ENCODE results near the gene UBE2G2. TPM values are rescaled to one million over a fixed set of nuclear protein-coding genes. Genes with fewer than 3 reads are reported as not detected.

UBE2G2 gene
- total and polyA plus RNA-seq, 4 donors, result 27.4 to 83.5 (median 40.9) TPM

DNA sequence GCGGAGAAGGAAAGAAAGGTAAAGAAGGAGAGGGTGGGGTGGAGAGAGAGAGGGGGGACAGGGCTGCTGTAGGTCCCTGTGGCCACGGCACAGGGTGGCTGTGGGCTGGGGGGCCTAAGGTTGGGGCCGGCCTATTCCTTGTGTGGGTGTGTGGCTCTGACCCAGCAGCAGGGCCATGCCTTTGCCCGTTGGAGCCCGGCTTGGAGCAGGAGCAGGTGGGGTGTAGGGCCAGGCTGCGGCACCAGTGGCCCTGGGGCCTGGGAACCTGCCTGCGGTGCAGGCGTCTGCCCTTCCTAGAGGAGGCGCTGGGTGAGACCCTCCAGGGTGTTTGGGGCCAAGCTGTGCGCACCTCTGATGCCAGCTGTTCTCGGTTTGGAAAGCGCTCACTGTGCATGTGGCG is 35.9 kb upstream of the UBE2G2 start:
- WGBS, result 94% methylated on average over 13 of the region's 13 CpGs
- no peak overlapping the region for H3K4me3 ChIP-seq (ENCODE audit: low read depth in 1 of 3, low read length in 3 of 3)
- no peak for DNase-seq (ENCODE audit: low spot score)
- TF ChIP-seq TAF1 (conservative IDR thresholded peaks at IDR 0.05) (no peak), JUND (IDR thresholded peaks at IDR 0.05) (no peak), HNF4G (IDR thresholded peaks at IDR 0.05) (no peak), NR2F2 (IDR thresholded peaks at IDR 0.05) (no peak), FOXA1 (IDR thresholded peaks at IDR 0.05) (no peak), HNF4A (conservative IDR thresholded peaks at IDR 0.05) (no peak), SP1 (IDR thresholded peaks at IDR 0.05) (no peak), GABPA (IDR thresholded peaks at IDR 0.05 in 1 of 2, conservative IDR thresholded peaks at IDR 0.05 in 1 of 2) (no peak), RAD21 (IDR thresholded peaks at IDR 0.05) (no peak), YY1 (IDR thresholded peaks at IDR 0.05) (no peak), RXRA (IDR thresholded peaks at IDR 0.05) (no peak), EGR1 (IDR thresholded peaks at IDR 0.05; ENCODE audit: low read depth in 2 of 2) (no peak), FOXA2 (IDR thresholded peaks at IDR 0.05) (no peak)
- TF ChIP-seq, protein P1, sequence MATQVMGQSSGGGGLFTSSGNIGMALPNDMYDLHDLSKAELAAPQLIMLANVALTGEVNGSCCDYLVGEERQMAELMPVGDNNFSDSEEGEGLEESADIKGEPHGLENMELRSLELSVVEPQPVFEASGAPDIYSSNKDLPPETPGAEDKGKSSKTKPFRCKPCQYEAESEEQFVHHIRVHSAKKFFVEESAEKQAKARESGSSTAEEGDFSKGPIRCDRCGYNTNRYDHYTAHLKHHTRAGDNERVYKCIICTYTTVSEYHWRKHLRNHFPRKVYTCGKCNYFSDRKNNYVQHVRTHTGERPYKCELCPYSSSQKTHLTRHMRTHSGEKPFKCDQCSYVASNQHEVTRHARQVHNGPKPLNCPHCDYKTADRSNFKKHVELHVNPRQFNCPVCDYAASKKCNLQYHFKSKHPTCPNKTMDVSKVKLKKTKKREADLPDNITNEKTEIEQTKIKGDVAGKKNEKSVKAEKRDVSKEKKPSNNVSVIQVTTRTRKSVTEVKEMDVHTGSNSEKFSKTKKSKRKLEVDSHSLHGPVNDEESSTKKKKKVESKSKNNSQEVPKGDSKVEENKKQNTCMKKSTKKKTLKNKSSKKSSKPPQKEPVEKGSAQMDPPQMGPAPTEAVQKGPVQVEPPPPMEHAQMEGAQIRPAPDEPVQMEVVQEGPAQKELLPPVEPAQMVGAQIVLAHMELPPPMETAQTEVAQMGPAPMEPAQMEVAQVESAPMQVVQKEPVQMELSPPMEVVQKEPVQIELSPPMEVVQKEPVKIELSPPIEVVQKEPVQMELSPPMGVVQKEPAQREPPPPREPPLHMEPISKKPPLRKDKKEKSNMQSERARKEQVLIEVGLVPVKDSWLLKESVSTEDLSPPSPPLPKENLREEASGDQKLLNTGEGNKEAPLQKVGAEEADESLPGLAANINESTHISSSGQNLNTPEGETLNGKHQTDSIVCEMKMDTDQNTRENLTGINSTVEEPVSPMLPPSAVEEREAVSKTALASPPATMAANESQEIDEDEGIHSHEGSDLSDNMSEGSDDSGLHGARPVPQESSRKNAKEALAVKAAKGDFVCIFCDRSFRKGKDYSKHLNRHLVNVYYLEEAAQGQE (IDR thresholded peaks at IDR 0.05), result no peak
- TF ChIP-seq, protein P2, sequence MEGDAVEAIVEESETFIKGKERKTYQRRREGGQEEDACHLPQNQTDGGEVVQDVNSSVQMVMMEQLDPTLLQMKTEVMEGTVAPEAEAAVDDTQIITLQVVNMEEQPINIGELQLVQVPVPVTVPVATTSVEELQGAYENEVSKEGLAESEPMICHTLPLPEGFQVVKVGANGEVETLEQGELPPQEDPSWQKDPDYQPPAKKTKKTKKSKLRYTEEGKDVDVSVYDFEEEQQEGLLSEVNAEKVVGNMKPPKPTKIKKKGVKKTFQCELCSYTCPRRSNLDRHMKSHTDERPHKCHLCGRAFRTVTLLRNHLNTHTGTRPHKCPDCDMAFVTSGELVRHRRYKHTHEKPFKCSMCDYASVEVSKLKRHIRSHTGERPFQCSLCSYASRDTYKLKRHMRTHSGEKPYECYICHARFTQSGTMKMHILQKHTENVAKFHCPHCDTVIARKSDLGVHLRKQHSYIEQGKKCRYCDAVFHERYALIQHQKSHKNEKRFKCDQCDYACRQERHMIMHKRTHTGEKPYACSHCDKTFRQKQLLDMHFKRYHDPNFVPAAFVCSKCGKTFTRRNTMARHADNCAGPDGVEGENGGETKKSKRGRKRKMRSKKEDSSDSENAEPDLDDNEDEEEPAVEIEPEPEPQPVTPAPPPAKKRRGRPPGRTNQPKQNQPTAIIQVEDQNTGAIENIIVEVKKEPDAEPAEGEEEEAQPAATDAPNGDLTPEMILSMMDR (IDR thresholded peaks at IDR 0.05; ENCODE audit: low read depth, low read length, missing input control), result no peak
- TF ChIP-seq, protein P3, sequence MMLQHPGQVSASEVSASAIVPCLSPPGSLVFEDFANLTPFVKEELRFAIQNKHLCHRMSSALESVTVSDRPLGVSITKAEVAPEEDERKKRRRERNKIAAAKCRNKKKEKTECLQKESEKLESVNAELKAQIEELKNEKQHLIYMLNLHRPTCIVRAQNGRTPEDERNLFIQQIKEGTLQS (IDR thresholded peaks at IDR 0.05), result no peak
- TF ChIP-seq, protein P4, sequence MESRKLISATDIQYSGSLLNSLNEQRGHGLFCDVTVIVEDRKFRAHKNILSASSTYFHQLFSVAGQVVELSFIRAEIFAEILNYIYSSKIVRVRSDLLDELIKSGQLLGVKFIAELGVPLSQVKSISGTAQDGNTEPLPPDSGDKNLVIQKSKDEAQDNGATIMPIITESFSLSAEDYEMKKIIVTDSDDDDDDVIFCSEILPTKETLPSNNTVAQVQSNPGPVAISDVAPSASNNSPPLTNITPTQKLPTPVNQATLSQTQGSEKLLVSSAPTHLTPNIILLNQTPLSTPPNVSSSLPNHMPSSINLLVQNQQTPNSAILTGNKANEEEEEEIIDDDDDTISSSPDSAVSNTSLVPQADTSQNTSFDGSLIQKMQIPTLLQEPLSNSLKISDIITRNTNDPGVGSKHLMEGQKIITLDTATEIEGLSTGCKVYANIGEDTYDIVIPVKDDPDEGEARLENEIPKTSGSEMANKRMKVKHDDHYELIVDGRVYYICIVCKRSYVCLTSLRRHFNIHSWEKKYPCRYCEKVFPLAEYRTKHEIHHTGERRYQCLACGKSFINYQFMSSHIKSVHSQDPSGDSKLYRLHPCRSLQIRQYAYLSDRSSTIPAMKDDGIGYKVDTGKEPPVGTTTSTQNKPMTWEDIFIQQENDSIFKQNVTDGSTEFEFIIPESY (IDR thresholded peaks at IDR 0.05), result no peak
- TF ChIP-seq, protein P5, sequence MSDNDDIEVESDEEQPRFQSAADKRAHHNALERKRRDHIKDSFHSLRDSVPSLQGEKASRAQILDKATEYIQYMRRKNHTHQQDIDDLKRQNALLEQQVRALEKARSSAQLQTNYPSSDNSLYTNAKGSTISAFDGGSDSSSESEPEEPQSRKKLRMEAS (IDR thresholded peaks at IDR 0.05), result no peak
- H3K27ac ChIP-seq (ENCODE audit: low read depth in 1 of 2, low read length in 2 of 2), result no peak overlapping the region
- H3K9ac ChIP-seq (ENCODE audit: low read depth in 1 of 2, low read length in 2 of 2), result no peak overlapping the region
- no peaks in the 10 kb centered on the region for H3K36me3 ChIP-seq (ENCODE audit: control insufficient read depth in 4 of 4, insufficient read depth in 3 of 4, low read depth in 1 of 4, low read length in 3 of 4)
- H3K4me1 ChIP-seq (ENCODE audit: control insufficient read depth in 4 of 4, insufficient read depth in 4 of 4, low read length in 3 of 4), result no peaks in the 10 kb centered on the region
- no peaks in the 10 kb centered on the region for H3K9me3 ChIP-seq (ENCODE audit: control insufficient read depth in 4 of 4, low read length in 3 of 4)
- no peaks in the 10 kb centered on the region for H3K27me3 ChIP-seq (ENCODE audit: control insufficient read depth in 4 of 4, insufficient read depth in 4 of 4, low read length in 3 of 4)
